ENCODE measurements around the gene ST8SIA3.

DNA sequence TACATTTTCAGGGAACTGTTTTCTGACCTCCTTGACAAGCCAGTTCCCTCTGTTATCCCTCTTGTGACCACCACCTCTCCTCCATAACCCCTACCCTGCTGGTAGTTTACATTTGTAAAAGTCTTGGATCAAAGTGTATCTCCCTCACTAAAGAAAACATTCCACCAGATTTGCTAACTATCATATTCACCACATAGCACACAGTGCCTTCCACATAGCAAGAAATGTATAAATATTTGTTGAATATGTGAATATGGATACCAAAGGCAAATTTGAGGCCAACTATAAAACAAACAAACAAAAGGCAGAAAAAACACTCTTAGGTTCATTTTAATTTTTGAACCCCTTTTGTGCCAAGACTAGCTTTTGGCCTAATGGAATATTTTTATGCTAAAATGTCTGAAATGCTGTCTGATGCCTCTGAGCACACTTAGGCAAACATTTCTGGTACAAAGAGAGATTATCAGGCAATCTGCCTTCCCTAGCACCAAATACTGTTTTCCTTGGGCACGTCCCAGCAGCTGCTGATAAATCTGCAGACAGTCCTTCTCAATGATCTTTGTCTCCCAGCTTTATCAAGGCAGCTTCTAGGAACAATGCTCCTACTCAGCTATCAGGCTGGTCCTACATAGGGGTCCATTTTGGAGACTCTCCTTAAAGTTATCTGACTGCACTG, 26.7 kb upstream of the ST8SIA3 start:
- TF ChIP-seq POLR2AphosphoS5 (IDR thresholded peaks at IDR 0.05; ENCODE audit: low read depth, low read length) (no peak), TAF1 (IDR thresholded peaks at IDR 0.05; ENCODE audit: borderline replicate concordance, insufficient read depth, low read length) (no peak), FOXP2 (optimal IDR thresholded peaks at IDR 0.05; ENCODE audit: borderline replicate concordance, extremely low read depth, extremely low read length, insufficient read depth) (no peak), SIN3A (IDR thresholded peaks at IDR 0.05; ENCODE audit: borderline replicate concordance, insufficient read depth, low read length) (no peak)
- TF ChIP-seq, protein P1, sequence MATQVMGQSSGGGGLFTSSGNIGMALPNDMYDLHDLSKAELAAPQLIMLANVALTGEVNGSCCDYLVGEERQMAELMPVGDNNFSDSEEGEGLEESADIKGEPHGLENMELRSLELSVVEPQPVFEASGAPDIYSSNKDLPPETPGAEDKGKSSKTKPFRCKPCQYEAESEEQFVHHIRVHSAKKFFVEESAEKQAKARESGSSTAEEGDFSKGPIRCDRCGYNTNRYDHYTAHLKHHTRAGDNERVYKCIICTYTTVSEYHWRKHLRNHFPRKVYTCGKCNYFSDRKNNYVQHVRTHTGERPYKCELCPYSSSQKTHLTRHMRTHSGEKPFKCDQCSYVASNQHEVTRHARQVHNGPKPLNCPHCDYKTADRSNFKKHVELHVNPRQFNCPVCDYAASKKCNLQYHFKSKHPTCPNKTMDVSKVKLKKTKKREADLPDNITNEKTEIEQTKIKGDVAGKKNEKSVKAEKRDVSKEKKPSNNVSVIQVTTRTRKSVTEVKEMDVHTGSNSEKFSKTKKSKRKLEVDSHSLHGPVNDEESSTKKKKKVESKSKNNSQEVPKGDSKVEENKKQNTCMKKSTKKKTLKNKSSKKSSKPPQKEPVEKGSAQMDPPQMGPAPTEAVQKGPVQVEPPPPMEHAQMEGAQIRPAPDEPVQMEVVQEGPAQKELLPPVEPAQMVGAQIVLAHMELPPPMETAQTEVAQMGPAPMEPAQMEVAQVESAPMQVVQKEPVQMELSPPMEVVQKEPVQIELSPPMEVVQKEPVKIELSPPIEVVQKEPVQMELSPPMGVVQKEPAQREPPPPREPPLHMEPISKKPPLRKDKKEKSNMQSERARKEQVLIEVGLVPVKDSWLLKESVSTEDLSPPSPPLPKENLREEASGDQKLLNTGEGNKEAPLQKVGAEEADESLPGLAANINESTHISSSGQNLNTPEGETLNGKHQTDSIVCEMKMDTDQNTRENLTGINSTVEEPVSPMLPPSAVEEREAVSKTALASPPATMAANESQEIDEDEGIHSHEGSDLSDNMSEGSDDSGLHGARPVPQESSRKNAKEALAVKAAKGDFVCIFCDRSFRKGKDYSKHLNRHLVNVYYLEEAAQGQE (IDR thresholded peaks at IDR 0.05; ENCODE audit: insufficient read depth in 1 of 2, low read depth in 2 of 2, low read length in 2 of 2) = no peak

Data from PFSK-1 (cell line).